Neural cell (in vitro differentiated cells): ENCODE data around the gene EFR3B. TPM values are rescaled to one million over a fixed set of nuclear protein-coding genes. Genes with fewer than 3 reads are reported as not detected.

Experiments
- H2AFZ ChIP-seq: fragments of 200-600, 300-800 bp; sonication (generic), shearing (Covaris generic); 2 replicates; pipeline ENCODE4 v1.6.0; 2014; ENCODE audit warnings: low read depth, mild to moderate bottlenecking, antibody characterized with exemption, low read length, moderate library complexity
- H3F3A ChIP-seq: fragments of 200-600 bp; shearing (Covaris generic); 2 replicates; pipeline ENCODE4 v1.6.1; 2016; ENCODE audit warnings: mild to moderate bottlenecking, moderate library complexity, mixed read lengths, antibody characterized with exemption, low read length; ENCODE audit not compliant: insufficient read depth, poor library complexity, severe bottlenecking
- H3K27ac ChIP-seq: fragments of 200-600, 300-800 bp; sonication (generic), shearing (Covaris generic); 2 replicates; pipeline ENCODE4 v1.5.1; 2014; ENCODE audit warnings: mild to moderate bottlenecking, low read length, moderate library complexity
- H3K27me3 ChIP-seq: fragments of 300-800, 200-600 bp; sonication (generic), shearing (Covaris generic); 2 replicates; pipeline ENCODE4 v1.6.0; 2014; ENCODE audit warnings: mild to moderate bottlenecking, low read depth, low read length, moderate library complexity; ENCODE audit not compliant: insufficient read depth
- H3K36me3 ChIP-seq: fragments of 300-800, 200-600 bp; sonication (generic), shearing (Covaris generic); 2 replicates; pipeline ENCODE4 v1.5.1; 2014; ENCODE audit warnings: mild to moderate bottlenecking, antibody characterized with exemption, low read length, moderate library complexity; ENCODE audit not compliant: insufficient read depth
- H3K4me2 ChIP-seq: fragments of 300-800, 200-600 bp; sonication (generic), shearing (Covaris generic); 2 replicates; pipeline ENCODE4 v1.6.0; 2014; ENCODE audit warnings: mild to moderate bottlenecking, low read length
- H3K4me3 ChIP-seq: fragments of 300-800, 200-600 bp; sonication (generic), shearing (Covaris generic); 2 replicates; pipeline ENCODE4 v1.5.1; 2014; ENCODE audit warnings: mild to moderate bottlenecking, low read length, moderate library complexity
- H3K79me2 ChIP-seq: fragments of 200-600 bp; shearing (Covaris generic); replicated peaks from 2 replicates; pipeline ENCODE4 v1.6.0; 2014; ENCODE audit warnings: mild to moderate bottlenecking, low read length, moderate library complexity; ENCODE audit not compliant: insufficient read depth
- H3K9ac ChIP-seq: fragments of 300-800, 200-600 bp; sonication (generic), shearing (Covaris generic); 2 replicates; pipeline ENCODE4 v1.6.1; 2016; ENCODE audit warnings: mild to moderate bottlenecking, low read length, mixed read lengths
- H3K9me2 ChIP-seq: fragments of 200-600 bp; shearing (Covaris generic); 2 replicates; pipeline ENCODE4 v1.6.1; 2016; ENCODE audit warnings: mild to moderate bottlenecking, low read length, mixed read lengths; ENCODE audit not compliant: insufficient read depth
- H3K9me3 ChIP-seq: fragments of 200-600, 300-800 bp; sonication (generic), shearing (Covaris generic); 2 replicates; pipeline ENCODE4 v1.6.1; 2016; ENCODE audit warnings: mild to moderate bottlenecking, mixed run types, low read length, moderate library complexity, mixed read lengths
- H4K20me1 ChIP-seq: fragments of 200-600 bp; shearing (Covaris generic); 2 replicates; pipeline ENCODE4 v1.6.1; 2016; ENCODE audit warnings: mild to moderate bottlenecking, mixed run types; ENCODE audit not compliant: insufficient read depth
- CTCF ChIP-seq: fragments of 450-650 bp; IDR thresholded peaks from 2 replicates; pipeline ENCODE4 v1.5.1; 2014; ENCODE audit warnings: antibody characterized with exemption, mild to moderate bottlenecking, moderate library complexity; ENCODE audit not compliant: poor library complexity, severe bottlenecking
- EP300 ChIP-seq: fragments of 450-650 bp; conservative IDR thresholded peaks from 2 replicates; pipeline ENCODE4 v1.6.1; 2014; ENCODE audit warnings: antibody characterized with exemption, mild to moderate bottlenecking, moderate library complexity; ENCODE audit not compliant: poor library complexity, severe bottlenecking
- EZH2 ChIP-seq: fragments of 200-600, 300-800 bp; shearing (Covaris generic), sonication (generic); IDR thresholded peaks from 2 replicates; pipeline ENCODE4 v1.6.1; 2014; ENCODE audit warnings: antibody characterized with exemption, low read length, borderline replicate concordance, mild to moderate bottlenecking; ENCODE audit not compliant: insufficient read depth, poor library complexity, severe bottlenecking
- MXI1 ChIP-seq: fragments of 450-650 bp; conservative IDR thresholded peaks from 2 replicates; pipeline ENCODE4 v1.6.1; 2014; ENCODE audit warnings: antibody characterized with exemption, mild to moderate bottlenecking; ENCODE audit not compliant: poor library complexity, severe bottlenecking
- POLR2AphosphoS5 ChIP-seq: IDR thresholded peaks from 2 replicates; pipeline ENCODE4 v1.6.1; 2012
- RAD21 ChIP-seq: fragments of 450-650 bp; conservative IDR thresholded peaks from 2 replicates; pipeline ENCODE4 v1.6.1; 2014; ENCODE audit warnings: antibody characterized with exemption, mild to moderate bottlenecking, moderate library complexity
- REST ChIP-seq: IDR thresholded peaks from 2 replicates; pipeline ENCODE4 v1.6.1; 2012; ENCODE audit warnings: borderline replicate concordance
- SMC3 ChIP-seq: fragments of 450-650 bp; conservative IDR thresholded peaks from 2 replicates; pipeline ENCODE4 v1.6.1; 2014; ENCODE audit warnings: antibody characterized with exemption, mild to moderate bottlenecking, moderate library complexity; ENCODE audit not compliant: poor library complexity
- TAF1 ChIP-seq: IDR thresholded peaks from 2 replicates; pipeline ENCODE4 v1.6.1; 2012; ENCODE audit warnings: low read depth
- polyA plus RNA-seq: library from polyadenylated mRNA; depleted of rRNA; stranded (reverse); fragments of >200 nt; gene quantifications from 2 replicates; pipeline ENCODE4 v1.2.3, GENCODE V29; 2014

Gene EFR3B
- polyA plus RNA-seq, 1 donor from 2014 or later: 29.3 TPM

- no peak for TF ChIP-seq EP300
Measured at GRCh38 chr2:25088817-25089516, 47.1 kb downstream of the EFR3B start (continued).

GRCh38 chr2:25089605-25090315 is 47.9 kb downstream of the EFR3B start:
- Histone ChIP-seq H3K27ac (no peak overlapping the region), H3K4me2 (no peak overlapping the region), H3K27me3 (no peaks in the 10 kb centered on the region), H2AFZ (no peak overlapping the region), H3K9ac (no peak overlapping the region), H3F3A (no peaks in the 10 kb centered on the region), H3K9me3 (no peaks in the 10 kb centered on the region), H3K79me2 (no peaks in the 10 kb centered on the region), H3K36me3 (no peaks in the 10 kb centered on the region), H3K4me3 (no peak overlapping the region), H3K9me2 (no peaks in the 10 kb centered on the region), H4K20me1 (no peaks in the 10 kb centered on the region)
- TF ChIP-seq EZH2 (no peak), MXI1 (no peak), REST (no peak), SMC3 (no peak), CTCF (no peak), POLR2AphosphoS5 (no peak), RAD21 (no peak), TAF1 (no peak)

- no peaks in the 10 kb centered on the region for H3K9me3 ChIP-seq
- no peaks in the 10 kb centered on the region for H3K79me2 ChIP-seq
- no peak overlapping the region for H3K9ac ChIP-seq
- H2AFZ ChIP-seq: no peak overlapping the region
- H3K9me2 ChIP-seq: no peaks in the 10 kb centered on the region
- no peaks in the 10 kb centered on the region for H3K36me3 ChIP-seq
- H3K4me3 ChIP-seq: no peak overlapping the region
- no peak overlapping the region for H3K27ac ChIP-seq
- H3K4me2 ChIP-seq: no peak overlapping the region
- no peak for TF ChIP-seq RAD21
- no peak for TF ChIP-seq EP300
- no peak for TF ChIP-seq CTCF
- H3F3A ChIP-seq: no peaks in the 10 kb centered on the region
- H4K20me1 ChIP-seq: no peaks in the 10 kb centered on the region
- H3K27me3 ChIP-seq: no peaks in the 10 kb centered on the region
Measured at GRCh38 chr2:25090801-25091200, 48.9 kb downstream of the EFR3B start.
